Stomach (tissue), 4 donors: Measurements from ENCODE around the gene PAMR1.

Source experiments
- CTCF ChIP-seq, 7 experiments: fragments of 450-650 bp in 4 of 7; fragments of 200-600 bp in 3 of 7; sonication (generic) in 3 of 7; IDR thresholded peaks; one replicate each; pipeline ENCODE4 v1.5.1; 2016 to 2019; ENCODE audit warnings: antibody characterized with exemption in 7 of 7, control low read depth in 2 of 7, mild to moderate bottlenecking in 1 of 7
- EP300 ChIP-seq: sonication (generic); formaldehyde crosslinking; IDR thresholded peaks from one replicate; pipeline ENCODE4 v1.6.1; 2017; ENCODE audit warnings: antibody characterized with exemption
- POLR2A ChIP-seq, 4 donors: fragments of 450-650 bp; IDR thresholded peaks; one replicate each; pipeline ENCODE4 v1.6.1; 2016; ENCODE audit warnings: antibody characterized with exemption in 4 of 4, control low read depth in 2 of 4, mild to moderate bottlenecking in 1 of 4, moderate library complexity in 1 of 4

GRCh38 chr11:35571696-35572095 is 46.3 kb upstream of the PAMR1 start:
- TF ChIP-seq CTCF (IDR thresholded peaks at IDR 0.05), result no peak
- no peak for TF ChIP-seq EP300
- no peak for TF ChIP-seq POLR2A (IDR thresholded peaks at IDR 0.05)
